Measurements from ENCODE around the gene OR10H4. TPM values are rescaled to one million over a fixed set of nuclear protein-coding genes. Genes with fewer than 3 reads are reported as not detected.

OR10H4 gene
- total RNA-seq (2022; extraction: Qiagen RNA extraction), result not detected in 5 replicates

GRCh38 chr19:15948223-15949058 is at the start of gene OR10H4:
Gene OR10H4 (plus strand): TSS chr19:15949008. CDS start chr19:15949008, 0 bp downstream.

GRCh38 chr19:15934332-15935078 is 14.3 kb upstream of the OR10H4 start, which contains the start of gene CYP4F11:
Gene CYP4F11 (minus strand): TSS chr19:15934529. CDS start chr19:15934408, 121 bp downstream.

Other genes with a start within 250 kb of the OR10H4 start
- gene OR10H2, start 221.0 kb upstream of the OR10H4 start, total RNA-seq (2022; extraction: Qiagen RNA extraction), result not detected in 5 replicates
- gene OR10H3, start 211.0 kb upstream of the OR10H4 start, total RNA-seq (2022; extraction: Qiagen RNA extraction), result not detected in 5 replicates
- gene OR10H5, start 161.3 kb upstream of the OR10H4 start, total RNA-seq (2022; extraction: Qiagen RNA extraction), result not detected in 5 replicates
- not detected in 5 replicates for gene OR10H1, start 133.3 kb upstream of the OR10H4 start, total RNA-seq (2022; extraction: Qiagen RNA extraction)
- gene CYP4F2, start 50.9 kb upstream of the OR10H4 start, total RNA-seq (2022; extraction: Qiagen RNA extraction), result 0.04 to 0.24 TPM (median 0.08 TPM) in 4 of 5 replicates, not detected in the other
- 4.4 to 6.4 TPM (median 5.2 TPM) in 5 replicates for gene CYP4F11, start 14.5 kb upstream of the OR10H4 start, total RNA-seq (2022; extraction: Qiagen RNA extraction)
- gene TPM4, start 127.5 kb downstream of the OR10H4 start, total RNA-seq (2022; extraction: Qiagen RNA extraction), result 439 to 540 TPM (median 514 TPM) in 5 replicates
- 53.3 to 92.2 TPM (median 58.8 TPM) in 5 replicates for gene RAB8A, start 162.9 kb downstream of the OR10H4 start, total RNA-seq (2022; extraction: Qiagen RNA extraction)
- 0.10 TPM in 1 of 5 replicates, not detected in the others for gene HSH2D, start 194.7 kb downstream of the OR10H4 start, total RNA-seq (2022; extraction: Qiagen RNA extraction)
- gene CIB3, start 224.5 kb downstream of the OR10H4 start, total RNA-seq (2022; extraction: Qiagen RNA extraction), result not detected in 5 replicates
- gene FAM32A, start 236.4 kb downstream of the OR10H4 start, total RNA-seq (2022; extraction: Qiagen RNA extraction), result 87.8 to 98.9 TPM (median 95.9 TPM) in 5 replicates
- 58.1 to 69.2 TPM (median 64.5 TPM) in 5 replicates for gene AP1M1, start 248.9 kb downstream of the OR10H4 start, total RNA-seq (2022; extraction: Qiagen RNA extraction)

All from A549 treated with dexamethasone at 1 μM for 4 hours (cell line).